ENCODE results near the gene TNNC1. TPM values are rescaled to one million over a fixed set of nuclear protein-coding genes. Genes with fewer than 3 reads are reported as not detected.

Gene TNNC1
- total RNA-seq, 1 experiment from 2014 or later, result 5.6 TPM

DNA sequence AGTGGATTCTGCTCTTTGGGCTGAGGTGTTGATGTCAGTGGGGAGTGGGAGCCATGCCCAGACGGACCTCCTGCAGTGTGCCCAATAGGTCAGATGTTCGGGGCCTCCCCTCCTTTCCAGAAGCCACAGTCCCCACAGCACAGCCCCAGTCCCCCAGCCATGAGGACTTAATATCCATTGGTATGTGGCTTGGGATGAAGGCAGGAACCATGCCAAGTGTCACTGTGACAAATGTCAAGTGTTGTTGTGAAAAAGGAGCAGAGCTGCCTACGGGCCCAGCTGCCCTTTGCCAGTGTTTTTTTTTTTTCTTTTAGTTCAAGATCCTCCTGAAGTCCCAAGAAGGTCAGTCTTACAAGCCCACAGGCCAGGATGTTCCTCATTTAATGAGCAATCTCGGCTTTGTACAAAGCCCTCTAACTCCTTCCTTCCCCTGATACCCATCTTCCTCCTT lies 21.1 kb downstream of the TNNC1 start (continued):
- TF ChIP-seq, protein P1, sequence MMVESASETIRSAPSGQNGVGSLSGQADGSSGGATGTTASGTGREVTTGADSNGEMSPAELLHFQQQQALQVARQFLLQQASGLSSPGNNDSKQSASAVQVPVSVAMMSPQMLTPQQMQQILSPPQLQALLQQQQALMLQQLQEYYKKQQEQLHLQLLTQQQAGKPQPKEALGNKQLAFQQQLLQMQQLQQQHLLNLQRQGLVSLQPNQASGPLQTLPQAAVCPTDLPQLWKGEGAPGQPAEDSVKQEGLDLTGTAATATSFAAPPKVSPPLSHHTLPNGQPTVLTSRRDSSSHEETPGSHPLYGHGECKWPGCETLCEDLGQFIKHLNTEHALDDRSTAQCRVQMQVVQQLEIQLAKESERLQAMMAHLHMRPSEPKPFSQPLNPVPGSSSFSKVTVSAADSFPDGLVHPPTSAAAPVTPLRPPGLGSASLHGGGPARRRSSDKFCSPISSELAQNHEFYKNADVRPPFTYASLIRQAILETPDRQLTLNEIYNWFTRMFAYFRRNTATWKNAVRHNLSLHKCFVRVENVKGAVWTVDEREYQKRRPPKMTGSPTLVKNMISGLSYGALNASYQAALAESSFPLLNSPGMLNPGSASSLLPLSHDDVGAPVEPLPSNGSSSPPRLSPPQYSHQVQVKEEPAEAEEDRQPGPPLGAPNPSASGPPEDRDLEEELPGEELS (CRISPR knock-in tag; IDR thresholded peaks at IDR 0.05), result no peak
- no peak for TF ChIP-seq CREM (CRISPR knock-in tag; IDR thresholded peaks at IDR 0.05)

DNA sequence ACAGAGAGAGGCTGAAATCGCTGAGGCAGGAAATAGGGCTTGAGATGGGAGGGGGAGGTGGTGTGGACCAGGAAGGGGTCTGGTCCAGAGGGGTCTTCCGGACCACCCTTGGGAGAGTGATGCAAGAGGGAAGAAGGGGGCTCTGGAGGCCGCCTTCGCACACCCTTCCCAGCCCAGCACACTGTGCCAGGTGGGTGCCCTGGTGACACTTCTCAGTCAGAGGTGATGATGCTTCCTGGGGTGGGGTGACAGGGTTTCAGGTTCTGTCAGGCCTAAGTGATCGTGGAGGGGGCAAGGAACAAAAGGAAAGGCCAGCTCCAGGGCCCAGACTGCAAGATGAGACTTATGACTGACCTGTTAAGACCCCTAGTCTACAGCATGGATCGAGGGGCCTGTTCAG lies 21.6 kb downstream of the TNNC1 start:
- no peak overlapping the region for H3K27ac Mint-ChIP-seq
- no peaks in the 10 kb centered on the region for H3K9me3 Mint-ChIP-seq
- H3K4me3 Mint-ChIP-seq, result no peak overlapping the region
- ATAC-seq, result no peak
- POLR2A ChIA-PET, result no interaction called here
- H3K36me3 Mint-ChIP-seq, result no peaks in the 10 kb centered on the region
- peaks cover 8% of the 10 kb centered on the region; the same call in 1 of the 2 replicates for H3K4me1 Mint-ChIP-seq
- CTCF ChIA-PET, result interaction anchor here (2.0 to 4.9 kb wide), 3 partner anchors 13 to 47 kb away, joined by 8 to 43 read pairs (median 9); partner anchors contain the start of gene SEMA3G
- no peak for DNase-seq (ENCODE audit: low spot score)
- no peak for TF ChIP-seq NR1H2 (CRISPR knock-in tag; IDR thresholded peaks at IDR 0.05)
- no peak for TF ChIP-seq ZNF423 (CRISPR knock-in tag; IDR thresholded peaks at IDR 0.05)
- no peak for TF ChIP-seq TEAD4 (CRISPR knock-in tag; IDR thresholded peaks at IDR 0.05)
- no peak for TF ChIP-seq ZNF416 (CRISPR knock-in tag; IDR thresholded peaks at IDR 0.05)
- no peak for TF ChIP-seq ZBTB21 (CRISPR knock-in tag; IDR thresholded peaks at IDR 0.05; ENCODE audit: borderline replicate concordance)
- TF ChIP-seq, protein P2, sequence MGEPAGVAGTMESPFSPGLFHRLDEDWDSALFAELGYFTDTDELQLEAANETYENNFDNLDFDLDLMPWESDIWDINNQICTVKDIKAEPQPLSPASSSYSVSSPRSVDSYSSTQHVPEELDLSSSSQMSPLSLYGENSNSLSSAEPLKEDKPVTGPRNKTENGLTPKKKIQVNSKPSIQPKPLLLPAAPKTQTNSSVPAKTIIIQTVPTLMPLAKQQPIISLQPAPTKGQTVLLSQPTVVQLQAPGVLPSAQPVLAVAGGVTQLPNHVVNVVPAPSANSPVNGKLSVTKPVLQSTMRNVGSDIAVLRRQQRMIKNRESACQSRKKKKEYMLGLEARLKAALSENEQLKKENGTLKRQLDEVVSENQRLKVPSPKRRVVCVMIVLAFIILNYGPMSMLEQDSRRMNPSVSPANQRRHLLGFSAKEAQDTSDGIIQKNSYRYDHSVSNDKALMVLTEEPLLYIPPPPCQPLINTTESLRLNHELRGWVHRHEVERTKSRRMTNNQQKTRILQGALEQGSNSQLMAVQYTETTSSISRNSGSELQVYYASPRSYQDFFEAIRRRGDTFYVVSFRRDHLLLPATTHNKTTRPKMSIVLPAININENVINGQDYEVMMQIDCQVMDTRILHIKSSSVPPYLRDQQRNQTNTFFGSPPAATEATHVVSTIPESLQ (CRISPR knock-in tag; IDR thresholded peaks at IDR 0.05), result no peak
- TF ChIP-seq ZNF263 (CRISPR knock-in tag; IDR thresholded peaks at IDR 0.05; ENCODE audit: low read depth), result no peak
- TF ChIP-seq PRRX2 (CRISPR knock-in tag; IDR thresholded peaks at IDR 0.05), result no peak
- TF ChIP-seq ZNF121 (CRISPR knock-in tag; IDR thresholded peaks at IDR 0.05), result no peak
- TF ChIP-seq SMAD4 (CRISPR knock-in tag; IDR thresholded peaks at IDR 0.05), result no peak
- TF ChIP-seq, protein P3, sequence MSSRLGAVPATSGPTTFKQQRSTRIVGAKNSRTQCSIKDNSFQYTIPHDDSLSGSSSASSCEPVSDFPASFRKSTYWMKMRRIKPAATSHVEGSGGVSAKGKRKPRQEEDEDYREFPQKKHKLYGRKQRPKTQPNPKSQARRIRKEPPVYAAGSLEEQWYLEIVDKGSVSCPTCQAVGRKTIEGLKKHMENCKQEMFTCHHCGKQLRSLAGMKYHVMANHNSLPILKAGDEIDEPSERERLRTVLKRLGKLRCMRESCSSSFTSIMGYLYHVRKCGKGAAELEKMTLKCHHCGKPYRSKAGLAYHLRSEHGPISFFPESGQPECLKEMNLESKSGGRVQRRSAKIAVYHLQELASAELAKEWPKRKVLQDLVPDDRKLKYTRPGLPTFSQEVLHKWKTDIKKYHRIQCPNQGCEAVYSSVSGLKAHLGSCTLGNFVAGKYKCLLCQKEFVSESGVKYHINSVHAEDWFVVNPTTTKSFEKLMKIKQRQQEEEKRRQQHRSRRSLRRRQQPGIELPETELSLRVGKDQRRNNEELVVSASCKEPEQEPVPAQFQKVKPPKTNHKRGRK (CRISPR knock-in tag; IDR thresholded peaks at IDR 0.05; ENCODE audit: borderline replicate concordance), result no peak
- TF ChIP-seq, protein P4, sequence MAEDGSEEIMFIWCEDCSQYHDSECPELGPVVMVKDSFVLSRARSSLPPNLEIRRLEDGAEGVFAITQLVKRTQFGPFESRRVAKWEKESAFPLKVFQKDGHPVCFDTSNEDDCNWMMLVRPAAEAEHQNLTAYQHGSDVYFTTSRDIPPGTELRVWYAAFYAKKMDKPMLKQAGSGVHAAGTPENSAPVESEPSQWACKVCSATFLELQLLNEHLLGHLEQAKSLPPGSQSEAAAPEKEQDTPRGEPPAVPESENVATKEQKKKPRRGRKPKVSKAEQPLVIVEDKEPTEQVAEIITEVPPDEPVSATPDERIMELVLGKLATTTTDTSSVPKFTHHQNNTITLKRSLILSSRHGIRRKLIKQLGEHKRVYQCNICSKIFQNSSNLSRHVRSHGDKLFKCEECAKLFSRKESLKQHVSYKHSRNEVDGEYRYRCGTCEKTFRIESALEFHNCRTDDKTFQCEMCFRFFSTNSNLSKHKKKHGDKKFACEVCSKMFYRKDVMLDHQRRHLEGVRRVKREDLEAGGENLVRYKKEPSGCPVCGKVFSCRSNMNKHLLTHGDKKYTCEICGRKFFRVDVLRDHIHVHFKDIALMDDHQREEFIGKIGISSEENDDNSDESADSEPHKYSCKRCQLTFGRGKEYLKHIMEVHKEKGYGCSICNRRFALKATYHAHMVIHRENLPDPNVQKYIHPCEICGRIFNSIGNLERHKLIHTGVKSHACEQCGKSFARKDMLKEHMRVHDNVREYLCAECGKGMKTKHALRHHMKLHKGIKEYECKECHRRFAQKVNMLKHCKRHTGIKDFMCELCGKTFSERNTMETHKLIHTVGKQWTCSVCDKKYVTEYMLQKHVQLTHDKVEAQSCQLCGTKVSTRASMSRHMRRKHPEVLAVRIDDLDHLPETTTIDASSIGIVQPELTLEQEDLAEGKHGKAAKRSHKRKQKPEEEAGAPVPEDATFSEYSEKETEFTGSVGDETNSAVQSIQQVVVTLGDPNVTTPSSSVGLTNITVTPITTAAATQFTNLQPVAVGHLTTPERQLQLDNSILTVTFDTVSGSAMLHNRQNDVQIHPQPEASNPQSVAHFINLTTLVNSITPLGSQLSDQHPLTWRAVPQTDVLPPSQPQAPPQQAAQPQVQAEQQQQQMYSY (CRISPR knock-in tag; IDR thresholded peaks at IDR 0.05), result no peak
- TF ChIP-seq NR2C2 (CRISPR knock-in tag; IDR thresholded peaks at IDR 0.05), result no peak
- no peak for TF ChIP-seq CREB1 (CRISPR knock-in tag; IDR thresholded peaks at IDR 0.05)
- TF ChIP-seq, protein P5, sequence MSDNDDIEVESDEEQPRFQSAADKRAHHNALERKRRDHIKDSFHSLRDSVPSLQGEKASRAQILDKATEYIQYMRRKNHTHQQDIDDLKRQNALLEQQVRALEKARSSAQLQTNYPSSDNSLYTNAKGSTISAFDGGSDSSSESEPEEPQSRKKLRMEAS (CRISPR knock-in tag; IDR thresholded peaks at IDR 0.05), result no peak
- TF ChIP-seq NFATC4 (CRISPR knock-in tag; IDR thresholded peaks at IDR 0.05), result no peak
- no peak for TF ChIP-seq TCF7 (CRISPR knock-in tag; IDR thresholded peaks at IDR 0.05; ENCODE audit: low read depth)
- TF ChIP-seq, protein P6, sequence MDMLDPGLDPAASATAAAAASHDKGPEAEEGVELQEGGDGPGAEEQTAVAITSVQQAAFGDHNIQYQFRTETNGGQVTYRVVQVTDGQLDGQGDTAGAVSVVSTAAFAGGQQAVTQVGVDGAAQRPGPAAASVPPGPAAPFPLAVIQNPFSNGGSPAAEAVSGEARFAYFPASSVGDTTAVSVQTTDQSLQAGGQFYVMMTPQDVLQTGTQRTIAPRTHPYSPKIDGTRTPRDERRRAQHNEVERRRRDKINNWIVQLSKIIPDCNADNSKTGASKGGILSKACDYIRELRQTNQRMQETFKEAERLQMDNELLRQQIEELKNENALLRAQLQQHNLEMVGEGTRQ (CRISPR knock-in tag; IDR thresholded peaks at IDR 0.05), result no peak
- TF ChIP-seq, protein P7, sequence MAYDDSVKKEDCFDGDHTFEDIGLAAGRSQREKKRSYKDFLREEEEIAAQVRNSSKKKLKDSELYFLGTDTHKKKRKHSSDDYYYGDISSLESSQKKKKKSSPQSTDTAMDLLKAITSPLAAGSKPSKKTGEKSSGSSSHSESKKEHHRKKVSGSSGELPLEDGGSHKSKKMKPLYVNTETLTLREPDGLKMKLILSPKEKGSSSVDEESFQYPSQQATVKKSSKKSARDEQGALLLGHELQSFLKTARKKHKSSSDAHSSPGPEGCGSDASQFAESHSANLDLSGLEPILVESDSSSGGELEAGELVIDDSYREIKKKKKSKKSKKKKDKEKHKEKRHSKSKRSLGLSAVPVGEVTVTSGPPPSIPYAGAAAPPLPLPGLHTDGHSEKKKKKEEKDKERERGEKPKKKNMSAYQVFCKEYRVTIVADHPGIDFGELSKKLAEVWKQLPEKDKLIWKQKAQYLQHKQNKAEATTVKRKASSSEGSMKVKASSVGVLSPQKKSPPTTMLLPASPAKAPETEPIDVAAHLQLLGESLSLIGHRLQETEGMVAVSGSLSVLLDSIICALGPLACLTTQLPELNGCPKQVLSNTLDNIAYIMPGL (CRISPR knock-in tag; IDR thresholded peaks at IDR 0.05), result no peak
- no peaks in the 10 kb centered on the region for H3K27me3 Mint-ChIP-seq (ENCODE audit: low read depth)

Measured in WTC11 (cell line).